Right lobe of liver (tissue), 6 donors: ENCODE data around the gene SPP1. TPM values are rescaled to one million over a fixed set of nuclear protein-coding genes. Genes with fewer than 3 reads are reported as not detected.

ENCODE experiments used
- ATAC-seq, 4 donors: fragments of 200-7000 bp; cut with Tn5 transposase; one replicate each; pipeline ENCODE4 v1.9.1; 2020; ENCODE audit warnings: mild to moderate bottlenecking in 4 of 4, moderate library complexity in 4 of 4
- DNase-seq, 3 donors: peaks; one replicate each; pipeline ENCODE4 v3.0.0-alpha.2; 2020
- H3K27ac ChIP-seq, 3 donors: fragments of 200-600 bp; one replicate each; pipeline ENCODE4 v1.8.0; 2022
- H3K27me3 ChIP-seq, 2 donors: fragments of 200-600 bp; one replicate each; pipeline ENCODE4 v1.8.0; 2022
- H3K36me3 ChIP-seq, 4 donors: fragments of 200-600 bp; sonication (generic) in 1 of 4; one replicate each; pipeline versions ENCODE4 v1.5.1 to v1.8.0; 2017 to 2022; ENCODE audit warnings: control low read depth in 1 of 4
- H3K4me1 ChIP-seq, 4 donors: fragments of 200-600 bp; sonication (generic) in 1 of 4; one replicate each; pipeline versions ENCODE4 v1.5.1 to v1.8.0; 2017 to 2022; ENCODE audit warnings: control low read depth in 1 of 4
- H3K4me3 ChIP-seq, 3 donors: fragments of 200-600 bp; one replicate each; pipeline ENCODE4 v1.8.0; 2022
- H3K9me3 ChIP-seq, 4 donors: fragments of 200-600 bp; sonication (generic) in 1 of 4; one replicate each; pipeline versions ENCODE4 v1.5.1 to v1.8.0; 2017 to 2022; ENCODE audit warnings: control low read depth in 1 of 4
- POLR2A ChIP-seq: fragments of 450-650 bp; IDR thresholded peaks from one replicate; pipeline ENCODE4 v1.6.1; 2017; ENCODE audit warnings: antibody characterized with exemption, mild to moderate bottlenecking
- WGBS: methylation state at CpG from one replicate; pipeline ENCODE4 v1.1.6; 2018; ENCODE audit warnings: low coverage, low lambda C conversion rate; ENCODE audit not compliant: insufficient coverage; ENCODE audit errors: missing lambda C conversion rate; 5-methylcytosine and 5-hydroxymethylcytosine counted together
- intact Hi-C, 2 donors: fragments of 100-400 bp; cut with DNase I; formaldehyde crosslinking; loops; one replicate each; pipeline versions ENCODE4 v1.11.2 to v1.14.1; 2022
- small RNA-seq, 2 experiments: library from RNA; depleted of rRNA; stranded (forward); fragments of <200 nt; gene quantifications; one replicate each; pipeline ENCODE3, GENCODE V24; 2016
- total RNA-seq, 6 experiments: library from RNA; depleted of rRNA in 2 of 6; stranded (reverse); fragments of >200 nt in 2 of 6; fragmentation: NEBNext Ultra II Directional in 3 of 6; extraction: Animal tissue kit (Norgen Biotek cat#: 25700) in 3 of 6; gene quantifications; one replicate each; pipeline versions ENCODE4 v1.1.0 to v1.2.4, GENCODE V29; 2016 to 2023
- TF ChIP-seq, protein P1 (sequence below), 4 donors: fragments of 200-600 bp in 3 of 4; fragments of 450-650 bp in 1 of 4; IDR thresholded peaks; one replicate each; pipeline versions ENCODE4 v1.5.1 to v1.8.0; 2016 to 2022; ENCODE audit warnings: antibody characterized with exemption in 4 of 4, mild to moderate bottlenecking in 2 of 4
- donor health status: DM: no; HTN: yes; CAD: no.
- donor health status: DM: no; HTN: no; CAD: no.
- donor health status: DM: no; HTN: no; CAD: no.
- donor health status: DM: no; HTN: yes; CAD: no.
- donor health status: DM: no; HTN: yes; CAD: no.

SPP1 gene
- total RNA-seq, 6 experiments from 2014 or later, result 6.0 to 240 (median 15.5) TPM

DNA sequence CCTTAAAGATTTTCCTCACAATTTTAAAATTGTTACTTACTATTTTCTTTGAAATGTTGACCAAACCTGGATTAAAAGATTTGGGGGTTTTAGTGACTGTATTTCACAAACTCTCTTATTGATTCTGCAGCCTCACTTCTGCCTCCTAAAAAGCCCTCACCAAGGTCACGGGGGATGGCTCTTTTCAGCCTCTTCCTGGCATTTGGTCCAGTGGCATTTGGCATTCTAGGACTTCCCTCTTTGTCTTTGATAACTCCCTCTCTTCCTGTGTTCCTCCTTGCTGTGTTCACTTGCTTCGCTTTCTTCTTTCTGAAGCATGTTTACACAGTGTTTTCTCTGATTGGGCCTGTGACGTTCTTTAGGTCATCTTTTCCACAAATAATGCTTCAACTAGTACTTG is 53.4 kb downstream of the SPP1 start:
- no peaks in the 10 kb centered on the region for H3K4me1 ChIP-seq
- H3K36me3 ChIP-seq, result no peaks in the 10 kb centered on the region
- ATAC-seq (no peak), DNase-seq (no peak)
- H3K27ac ChIP-seq, result no peak overlapping the region
- intact Hi-C loops, result no loop called here
- no peaks in the 10 kb centered on the region for H3K27me3 ChIP-seq
- H3K4me3 ChIP-seq, result no peak overlapping the region
- TF ChIP-seq, protein P1, sequence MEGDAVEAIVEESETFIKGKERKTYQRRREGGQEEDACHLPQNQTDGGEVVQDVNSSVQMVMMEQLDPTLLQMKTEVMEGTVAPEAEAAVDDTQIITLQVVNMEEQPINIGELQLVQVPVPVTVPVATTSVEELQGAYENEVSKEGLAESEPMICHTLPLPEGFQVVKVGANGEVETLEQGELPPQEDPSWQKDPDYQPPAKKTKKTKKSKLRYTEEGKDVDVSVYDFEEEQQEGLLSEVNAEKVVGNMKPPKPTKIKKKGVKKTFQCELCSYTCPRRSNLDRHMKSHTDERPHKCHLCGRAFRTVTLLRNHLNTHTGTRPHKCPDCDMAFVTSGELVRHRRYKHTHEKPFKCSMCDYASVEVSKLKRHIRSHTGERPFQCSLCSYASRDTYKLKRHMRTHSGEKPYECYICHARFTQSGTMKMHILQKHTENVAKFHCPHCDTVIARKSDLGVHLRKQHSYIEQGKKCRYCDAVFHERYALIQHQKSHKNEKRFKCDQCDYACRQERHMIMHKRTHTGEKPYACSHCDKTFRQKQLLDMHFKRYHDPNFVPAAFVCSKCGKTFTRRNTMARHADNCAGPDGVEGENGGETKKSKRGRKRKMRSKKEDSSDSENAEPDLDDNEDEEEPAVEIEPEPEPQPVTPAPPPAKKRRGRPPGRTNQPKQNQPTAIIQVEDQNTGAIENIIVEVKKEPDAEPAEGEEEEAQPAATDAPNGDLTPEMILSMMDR (IDR thresholded peaks at IDR 0.05), result no peak
- no peak for TF ChIP-seq POLR2A
- WGBS, result 60% methylated on average over 3 of the region's 3 CpGs
- H3K9me3 ChIP-seq, result no peaks in the 10 kb centered on the region

DNA sequence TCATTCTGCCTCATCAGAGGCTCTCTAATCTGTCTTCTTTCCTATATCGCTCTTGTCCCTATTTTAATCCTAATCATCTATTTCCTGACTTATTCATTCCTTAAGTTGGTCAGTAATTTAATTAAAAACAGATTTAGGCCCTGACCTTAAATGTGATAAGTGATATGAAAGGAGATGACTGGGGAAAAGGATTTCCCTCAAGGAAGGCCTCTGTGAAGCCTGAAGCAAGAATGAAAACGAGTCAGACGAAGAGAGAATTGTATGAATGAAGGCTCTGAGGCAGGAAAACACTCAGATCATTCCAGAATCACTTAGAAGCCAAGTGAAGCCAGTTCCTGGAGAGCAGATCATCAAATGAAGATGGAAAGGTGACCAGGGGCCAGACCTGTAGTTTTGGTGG is 54.0 kb downstream of the SPP1 start:
- no peaks in the 10 kb centered on the region for H3K36me3 ChIP-seq
- no peaks in the 10 kb centered on the region for H3K4me1 ChIP-seq
- WGBS, result 84% methylated on average over 3 of the region's 3 CpGs
- DNase-seq (no peak), ATAC-seq (no peak)
- no peaks in the 10 kb centered on the region for H3K9me3 ChIP-seq
- intact Hi-C loops, result no loop called here
- H3K27me3 ChIP-seq, result no peaks in the 10 kb centered on the region
- TF ChIP-seq, protein P1 (IDR thresholded peaks at IDR 0.05), result no peak
- no peak for TF ChIP-seq POLR2A
- H3K4me3 ChIP-seq, result no peak overlapping the region
- H3K27ac ChIP-seq, result no peak overlapping the region

DNA sequence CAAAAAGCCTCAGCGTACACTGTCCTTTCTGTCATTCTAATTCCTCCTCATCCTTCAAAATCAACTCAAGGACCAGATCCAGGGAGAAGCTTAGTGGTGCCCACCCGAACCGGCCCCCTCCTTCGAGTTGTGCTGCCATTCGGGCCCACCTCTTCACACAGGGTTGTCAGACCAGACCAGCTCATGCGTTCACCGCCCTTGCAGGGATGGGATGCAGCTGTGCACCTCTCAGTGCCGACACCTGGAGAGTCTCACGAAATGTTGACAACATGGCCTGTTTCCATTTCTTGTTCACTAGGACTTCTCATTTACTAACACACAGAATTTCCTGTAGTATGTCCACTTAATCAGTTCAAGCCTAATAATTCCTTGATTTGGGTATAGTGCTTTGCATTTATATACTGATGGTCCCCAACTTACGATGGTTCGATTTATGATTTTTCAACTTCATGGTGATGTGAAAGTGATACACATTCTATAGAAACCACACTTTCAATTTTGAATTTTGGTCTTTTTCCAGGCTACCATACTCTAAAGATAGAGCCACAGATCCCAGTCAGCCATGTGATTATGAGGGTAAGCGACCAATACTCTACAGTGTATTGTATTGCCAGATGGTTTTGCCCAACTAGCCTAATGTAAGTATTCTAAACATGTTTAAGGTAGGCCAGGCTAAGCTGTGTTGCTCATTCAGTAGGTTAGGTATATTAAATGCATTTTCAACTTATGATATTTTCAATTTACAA is 55.2 kb downstream of the SPP1 start:
- no peak overlapping the region for H3K4me3 ChIP-seq
- WGBS, result 85% methylated on average over 12 of the region's 12 CpGs
- intact Hi-C loops, result no loop called here
- DNase-seq (no peak), ATAC-seq (no peak)
- no peaks in the 10 kb centered on the region for H3K27me3 ChIP-seq
- no peaks in the 10 kb centered on the region for H3K9me3 ChIP-seq
- TF ChIP-seq POLR2A, result no peak
- TF ChIP-seq, protein P1 (IDR thresholded peaks at IDR 0.05), result no peak
- no peaks in the 10 kb centered on the region for H3K36me3 ChIP-seq
- no peak overlapping the region for H3K27ac ChIP-seq
- no peaks in the 10 kb centered on the region for H3K4me1 ChIP-seq

Small RNA genes lying within 50 kb of the gene (small RNA-seq; reads per million reads assigned to genes)
- gene RNU1-36P, result 0 reads per million in 2 experiments

Other genes with a start within 250 kb of the SPP1 start
- gene IBSP, start 176.2 kb upstream of the SPP1 start, total RNA-seq, result not detected
- not detected for gene MEPE, start 142.7 kb upstream of the SPP1 start, total RNA-seq
- 1 to 10 TPM; 5.5 to 9.0 (median 6.7) TPM for gene PKD2, start 31.9 kb downstream of the SPP1 start, total RNA-seq
- 10 to 100 TPM in 2 of 6 experiments, 1 to 10 TPM in 4; 6.4 to 11.4 (median 8.1) TPM for gene ABCG2, start 182.9 kb downstream of the SPP1 start, total RNA-seq